ENCODE data around the gene HYAL3.
"Not testable (repeated sequence)": the region's sequence is repeated elsewhere in the genome, so short reads cannot be mapped to it uniquely, and the experiment has no call there.

Gene HYAL3

DNA sequence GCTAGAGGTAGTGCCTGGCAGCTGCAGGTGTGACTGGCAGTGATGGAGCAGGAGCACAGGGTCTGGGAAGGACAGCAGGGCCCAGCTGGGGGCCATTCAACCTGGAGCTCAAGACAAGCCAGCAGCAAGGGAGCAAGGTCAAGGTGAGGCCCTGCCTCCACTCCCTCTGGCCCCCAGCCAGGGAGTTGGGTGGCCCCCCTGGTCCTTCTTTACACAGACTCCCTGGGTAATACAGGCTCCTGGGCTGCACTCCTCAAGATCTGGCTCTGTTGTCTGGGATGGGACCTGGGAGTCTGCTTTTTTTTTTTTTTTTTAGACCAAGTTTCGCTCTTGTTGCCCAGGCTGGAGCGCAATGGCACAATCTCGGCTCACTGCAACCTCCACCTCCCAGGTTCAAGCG is 48.7 kb downstream of the HYAL3 start:
- H3K4me3 ChIP-seq (ENCODE audit: low read depth, low read length) = no peak overlapping the region
- DNase-seq (ENCODE audit: low read depth) = no peak
- TF ChIP-seq CTCF (conservative IDR thresholded peaks at IDR 0.05; ENCODE audit: low read depth, low read length) = no peak

GRCh38 chr3:50249457-50249856 is 49.7 kb downstream of the HYAL3 start:
- no peak overlapping the region for H3K4me3 ChIP-seq (ENCODE audit: low read depth, low read length)
- no peak for TF ChIP-seq CTCF (conservative IDR thresholded peaks at IDR 0.05; ENCODE audit: low read depth, low read length)
- DNase-seq (ENCODE audit: low read depth) = no peak

DNA sequence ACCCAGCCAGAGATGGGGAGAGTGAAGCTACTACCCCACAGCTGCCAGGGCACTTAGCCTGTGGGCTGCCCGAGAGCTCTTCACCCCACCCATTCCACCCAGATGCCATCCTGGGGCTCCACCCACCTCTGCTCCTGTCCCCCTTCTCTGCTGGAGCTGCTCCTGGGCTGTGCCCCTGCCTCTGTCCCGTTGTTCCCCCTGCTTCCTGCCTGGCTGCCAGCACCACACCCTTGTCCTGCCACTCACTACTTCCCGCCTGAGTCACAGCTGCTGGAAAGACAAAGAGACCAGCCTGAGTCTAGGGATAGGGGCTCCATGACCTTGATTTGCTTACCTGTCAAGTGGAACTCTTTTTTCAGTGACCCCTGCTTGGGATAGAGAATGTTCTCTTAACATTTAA is 50.8 kb downstream of the HYAL3 start:
- no peak for DNase-seq (ENCODE audit: low read depth)
- H3K4me3 ChIP-seq (ENCODE audit: low read depth, low read length) = no peak overlapping the region
- TF ChIP-seq CTCF (conservative IDR thresholded peaks at IDR 0.05; ENCODE audit: low read depth, low read length) = no peak

DNA sequence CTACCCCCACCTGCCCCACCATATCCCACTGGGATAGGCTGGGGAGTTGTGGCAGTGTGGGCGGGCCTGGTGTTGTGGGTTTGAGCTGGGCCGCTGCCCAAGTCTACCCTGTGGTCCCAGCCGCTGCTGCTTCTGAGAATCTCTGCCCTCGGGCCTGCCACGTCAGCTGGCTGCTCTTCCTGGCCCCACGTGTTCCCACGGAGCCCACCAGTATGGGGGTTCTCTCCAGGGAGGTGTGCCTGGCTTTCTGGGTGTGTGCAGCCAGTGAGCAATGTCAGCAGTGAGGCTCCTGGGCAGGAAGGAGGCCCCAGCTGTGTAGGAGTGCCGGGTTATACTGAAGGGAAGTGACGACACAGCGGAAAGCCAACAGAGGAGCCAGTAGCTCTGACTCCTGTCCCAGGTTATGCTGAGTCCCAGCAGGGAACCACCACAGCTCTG is 52.7 kb downstream of the HYAL3 start:
- no peak for TF ChIP-seq CTCF (conservative IDR thresholded peaks at IDR 0.05; ENCODE audit: low read depth, low read length)
- H3K4me3 ChIP-seq (ENCODE audit: low read depth, low read length) = peak overlapping the region; percentile 50
- peak; percentile 98 for DNase-seq (ENCODE audit: low read depth)

DNA sequence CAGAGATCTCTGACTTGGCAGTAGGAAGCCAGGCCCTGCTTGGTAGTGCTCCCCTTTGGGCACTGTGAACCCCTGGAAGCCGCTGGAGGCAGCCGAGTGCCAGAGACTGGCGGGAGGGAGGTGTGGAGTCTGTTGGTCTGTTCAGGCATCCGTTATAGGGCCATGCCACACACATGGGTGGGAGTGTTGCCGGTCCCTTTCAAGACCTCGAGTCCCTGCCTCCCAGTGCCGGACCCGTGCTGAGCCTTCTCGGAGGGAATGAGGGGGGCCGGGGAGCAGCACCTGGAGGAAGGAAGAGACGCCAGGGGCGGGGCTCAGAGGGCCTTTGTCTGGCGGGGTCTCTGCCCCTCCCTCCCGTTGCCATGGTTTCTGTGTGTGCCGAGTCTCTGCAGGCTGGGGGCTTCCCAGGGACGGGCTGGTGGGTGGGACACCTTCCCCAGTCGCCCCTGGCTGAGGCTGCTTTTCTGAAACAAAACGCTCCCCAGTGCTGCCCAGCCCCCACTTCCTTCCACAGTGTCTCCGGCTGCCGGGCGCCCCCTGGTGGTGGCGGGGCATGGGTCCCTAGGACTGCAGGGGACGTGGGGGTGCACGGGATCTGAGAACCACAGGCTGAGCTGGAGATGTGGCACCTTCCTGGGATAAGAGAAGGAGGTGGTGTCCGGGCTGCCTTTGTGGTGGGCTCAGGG is 53.2 kb downstream of the HYAL3 start:
- peak; percentile 96 for TF ChIP-seq CTCF (conservative IDR thresholded peaks at IDR 0.05; ENCODE audit: low read depth, low read length)
- H3K4me3 ChIP-seq (ENCODE audit: low read depth, low read length) = peak overlapping the region; percentile 50
- peak; percentile 90 for DNase-seq (ENCODE audit: low read depth)

- no peak overlapping the region for H3K4me3 ChIP-seq (ENCODE audit: low read depth, low read length)
- DNase-seq (ENCODE audit: low read depth) = no peak
- TF ChIP-seq CTCF (conservative IDR thresholded peaks at IDR 0.05; ENCODE audit: low read depth, low read length) = no peak
Measured at GRCh38 chr3:50245251-50245745, 53.9 kb downstream of the HYAL3 start.

DNA sequence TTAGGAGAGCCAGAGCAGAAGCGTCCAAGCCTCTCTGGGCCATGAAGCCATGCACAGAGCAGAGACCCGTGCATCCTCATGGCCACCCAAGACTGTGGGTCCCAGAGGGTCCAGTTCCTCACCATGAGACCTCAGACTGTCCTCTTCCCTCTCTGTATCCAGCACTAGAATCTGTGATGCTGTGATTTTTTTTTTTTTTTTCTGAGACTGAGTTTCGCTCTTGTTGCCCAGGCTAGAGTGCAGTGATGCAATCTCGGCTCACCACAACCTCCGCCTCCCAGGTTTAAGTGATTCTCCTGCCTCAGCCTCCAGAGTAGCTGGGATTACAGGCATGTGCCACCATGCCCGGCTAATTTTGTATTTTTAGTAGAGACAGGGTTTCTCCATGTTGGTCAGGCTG is 54.4 kb downstream of the HYAL3 start:
- not testable (repeated sequence) for H3K4me3 ChIP-seq (ENCODE audit: low read depth, low read length); DNase-seq (ENCODE audit: low read depth)

All from choroid plexus epithelial cell (primary cell).